Occipital lobe (tissue), 2 donors: ENCODE data around the gene FRMD8. TPM values are rescaled to one million over a fixed set of nuclear protein-coding genes. Genes with fewer than 3 reads are reported as not detected.
"Not testable (repeated sequence)": the region's sequence is repeated elsewhere in the genome, so short reads cannot be mapped to it uniquely, and the experiment has no call there.

ENCODE experiments used
- DNase-seq: peaks from one replicate; lab custom pipeline; 2025; lab: John Stamatoyannopoulos, UW
- total RNA-seq: library from RNA; depleted of rRNA; stranded (reverse); fragments of >200 nt; gene quantifications from one replicate; pipeline ENCODE4 v1.2.3, GENCODE V29; 2014

The FRMD8 gene
- total RNA-seq, 1 donor from 2014 or later = 9.2 TPM

- not testable (repeated sequence) for DNase-seq
These were observed 26.7 kb downstream of the FRMD8 start for GRCh38 chr11:65413077-65413664.

GRCh38 chr11:65414776-65415498 is 28.5 kb downstream of the FRMD8 start:
- DNase-seq = no peak

- DNase-seq = no peak
These were observed 29.3 kb downstream of the FRMD8 start for GRCh38 chr11:65415499-65416340.

- DNase-seq = peak; percentile 84
These were observed 29.9 kb downstream of the FRMD8 start for GRCh38 chr11:65416341-65416824.

- no peak for DNase-seq
These were observed 30.6 kb downstream of the FRMD8 start for GRCh38 chr11:65416841-65417701.

GRCh38 chr11:65417702-65418430 is 31.4 kb downstream of the FRMD8 start:
- no peak for DNase-seq

GRCh38 chr11:65418431-65418680 is 31.9 kb downstream of the FRMD8 start:
- no peak for DNase-seq

GRCh38 chr11:65418681-65419459 is 32.4 kb downstream of the FRMD8 start:
- peak; percentile 88 for DNase-seq

- no peak for DNase-seq
These were observed 33.0 kb downstream of the FRMD8 start for GRCh38 chr11:65419460-65419771.

GRCh38 chr11:65419772-65420481 is 33.5 kb downstream of the FRMD8 start:
- DNase-seq = peak; percentile 79

- no peak for DNase-seq
These were observed 34.1 kb downstream of the FRMD8 start for GRCh38 chr11:65420506-65420905.

- DNase-seq = peak; percentile 90
These were observed 34.7 kb downstream of the FRMD8 start for GRCh38 chr11:65420979-65421793.

GRCh38 chr11:65421794-65422632 is 35.6 kb downstream of the FRMD8 start:
- peak; percentile 90 for DNase-seq

- peak; percentile 91 for DNase-seq
These were observed 36.4 kb downstream of the FRMD8 start, which contains the start of gene NEAT1 for GRCh38 chr11:65422633-65423515. TSS of gene NEAT1 (plus strand) at chr11:65422798.

- DNase-seq = no peak
These were observed 37.2 kb downstream of the FRMD8 start for GRCh38 chr11:65423516-65424204.
